Right kidney (tissue), 1 donor: ENCODE measurements around the gene ABHD16B.

ENCODE experiments used
- DNase-seq: peaks from one replicate; pipeline ENCODE4 v3.0.0-alpha.2; 2016

Gene ABHD16B

GRCh38 chr20:63895202-63895951 lies 34.1 kb downstream of the ABHD16B start:
- DNase-seq: no peak

DNA sequence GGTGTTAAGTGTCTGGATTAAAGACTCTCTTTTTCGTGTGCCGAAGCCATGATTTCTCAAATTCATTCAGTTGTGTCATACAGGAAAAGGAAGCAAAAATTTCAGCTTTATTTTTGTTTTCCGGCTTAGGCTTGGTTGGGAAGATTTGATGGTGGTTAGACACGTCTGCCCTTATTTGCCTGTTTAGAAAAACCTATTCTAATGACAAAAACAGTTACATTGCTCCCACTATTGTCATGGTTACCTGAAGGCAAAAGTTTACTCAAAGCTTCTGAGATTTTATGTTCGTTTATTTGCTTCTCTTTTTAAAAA lies 34.6 kb downstream of the ABHD16B start:
- peak; percentile 18 for DNase-seq

DNA sequence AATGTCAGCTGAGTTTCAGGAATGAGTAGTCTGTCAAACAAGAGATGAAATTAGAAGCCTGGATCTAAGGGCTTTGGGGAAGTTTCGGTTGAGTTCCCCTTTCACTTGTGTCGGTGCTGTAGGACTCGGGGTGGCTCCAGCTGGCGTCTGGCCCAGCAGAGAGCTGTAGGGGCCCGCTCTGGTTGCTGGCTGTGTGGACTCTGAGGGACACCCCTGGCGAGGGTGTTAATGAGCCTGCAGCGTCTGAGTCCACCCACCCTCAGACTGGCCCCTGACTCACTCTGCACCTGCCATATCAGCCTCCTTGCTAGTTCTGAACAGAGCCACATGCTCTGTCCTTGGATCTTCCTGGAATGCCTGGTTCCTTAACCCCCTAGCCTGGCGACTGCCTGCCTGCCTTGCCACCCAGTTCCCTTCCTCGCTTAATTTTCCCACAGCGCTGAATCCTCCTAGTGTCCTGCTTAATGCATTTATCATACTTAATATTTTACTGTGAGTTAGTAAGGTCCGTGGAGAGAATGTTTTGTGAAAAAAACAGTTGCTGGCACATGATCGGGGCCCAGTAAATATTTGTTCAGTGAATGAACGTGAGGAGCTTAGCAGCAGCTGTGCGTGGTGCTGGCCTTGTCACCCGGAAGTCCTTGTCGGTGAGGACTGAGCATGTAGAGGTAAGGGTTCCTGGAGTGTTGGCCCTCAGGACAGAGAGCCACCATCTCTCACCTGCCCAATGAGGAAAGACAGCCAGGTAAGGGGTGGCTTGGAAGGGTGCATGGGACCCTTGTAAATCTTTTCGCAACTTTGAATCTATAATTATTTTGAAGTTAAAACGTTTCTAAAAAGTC lies 35.2 kb downstream of the ABHD16B start:
- peak; percentile 9 for DNase-seq

- no peak for DNase-seq
Measured at GRCh38 chr20:63897978-63898561, 36.8 kb downstream of the ABHD16B start.

- no peak for DNase-seq
Measured at GRCh38 chr20:63898882-63899558, 37.7 kb downstream of the ABHD16B start.

DNA sequence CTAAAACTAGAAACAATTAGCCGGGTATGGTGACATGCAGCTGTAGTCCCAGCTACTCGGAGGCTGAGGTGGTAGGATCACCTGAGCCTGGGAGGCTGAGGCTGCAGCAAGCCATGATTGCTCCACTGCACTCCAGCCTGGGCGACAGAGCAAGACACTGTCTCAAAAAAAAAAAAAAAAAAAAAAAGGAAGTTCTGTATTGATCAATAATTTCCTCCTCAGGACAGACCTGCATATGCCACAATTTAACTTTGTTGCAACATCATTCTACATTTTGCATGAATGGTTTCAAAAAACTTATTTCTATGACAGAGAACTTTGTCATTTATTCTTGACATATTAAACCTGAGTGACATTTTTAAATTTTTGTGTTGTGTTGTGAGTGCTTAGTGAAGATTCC lies 39.1 kb downstream of the ABHD16B start:
- DNase-seq: no peak

DNA sequence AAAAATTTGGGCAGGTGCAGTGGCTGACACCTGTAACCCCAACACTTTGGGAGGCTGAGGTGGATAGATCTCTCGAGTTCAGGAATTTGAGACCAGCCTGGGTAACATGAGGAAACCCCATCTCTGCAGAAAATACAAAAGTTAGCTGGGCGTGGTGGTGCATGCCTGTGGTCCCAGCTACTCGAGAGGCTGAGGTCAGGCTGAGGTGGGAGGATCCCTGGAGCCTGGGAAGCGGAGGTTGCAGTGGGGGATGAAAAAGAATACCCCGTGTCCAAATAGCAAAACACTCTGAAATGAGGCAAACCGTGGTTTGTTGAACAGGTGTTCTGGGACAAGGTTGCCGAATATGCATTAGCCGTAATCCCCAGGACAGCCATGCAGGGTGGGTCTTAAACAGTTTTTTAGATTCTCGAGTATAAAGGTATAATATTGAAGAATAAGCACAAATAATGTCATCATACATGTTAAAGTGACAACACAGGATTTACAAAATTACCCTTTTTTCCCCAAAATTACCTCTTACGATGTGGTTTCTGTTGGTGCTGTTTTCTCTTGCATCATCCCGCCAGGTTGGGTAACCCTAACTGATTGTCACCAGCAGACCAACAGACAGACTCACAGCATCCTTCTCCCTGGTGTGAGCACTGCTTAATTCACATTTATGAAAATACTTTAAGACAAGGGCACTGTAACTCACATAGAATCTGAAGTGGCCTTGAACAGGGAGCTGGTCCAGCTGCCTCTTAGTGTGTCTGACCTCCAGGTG lies 42.7 kb downstream of the ABHD16B start:
- DNase-seq: no peak

DNA sequence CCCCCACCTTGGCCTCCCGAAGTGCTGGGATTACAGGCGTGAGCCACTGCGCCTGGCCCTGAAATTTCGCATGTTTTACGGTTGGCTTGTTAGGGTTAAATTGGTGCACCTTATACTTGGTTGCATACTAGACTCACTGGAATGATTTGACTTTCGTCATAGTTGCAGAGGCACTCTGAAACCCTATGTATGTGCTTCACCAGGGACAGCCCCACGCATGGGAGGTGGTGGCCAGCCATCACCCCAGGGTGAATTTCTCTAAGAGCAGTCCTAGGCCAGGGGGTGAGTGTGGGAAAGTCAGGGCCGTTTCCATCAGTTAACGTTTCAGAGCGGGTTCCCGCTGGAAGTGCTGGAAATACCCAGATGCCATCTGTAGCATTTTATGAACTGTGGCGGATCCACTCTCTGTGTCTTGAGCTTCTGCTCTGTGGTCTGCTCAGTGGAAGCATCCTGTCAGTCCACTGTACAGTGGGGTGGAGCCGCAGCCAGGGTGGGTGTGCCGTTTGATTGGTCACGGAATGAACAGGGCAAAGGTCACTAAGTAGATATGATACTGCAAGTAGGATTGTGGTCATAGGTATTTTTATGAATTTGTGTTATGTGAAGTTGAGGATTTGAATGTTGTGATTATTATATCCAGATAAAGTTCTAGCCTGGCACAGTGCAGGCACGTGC lies 46.8 kb downstream of the ABHD16B start:
- no peak for DNase-seq

DNA sequence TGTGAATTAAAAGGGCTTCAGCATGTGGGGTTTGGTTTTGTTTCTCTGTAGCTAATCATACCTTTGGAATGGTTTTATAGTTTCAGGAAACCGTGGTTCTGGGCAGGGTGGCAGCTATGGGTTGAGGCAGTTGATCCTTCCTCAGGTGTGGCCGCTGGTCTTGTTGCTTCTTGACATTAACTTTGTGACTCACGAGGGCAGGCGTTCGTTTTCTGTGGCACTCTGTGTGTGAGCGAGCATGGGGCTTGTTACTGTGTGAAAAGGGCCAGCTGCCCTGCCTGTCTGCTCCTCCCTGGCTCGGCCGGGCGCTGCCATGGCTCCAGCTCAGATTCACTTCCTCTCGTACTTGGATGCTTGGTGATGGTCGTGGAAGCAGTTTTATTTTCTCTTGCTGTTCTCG lies 49.9 kb downstream of the ABHD16B start:
- peak; percentile 18 for DNase-seq
